ENCODE results near the gene PLCB1.

- TF ChIP-seq STAT1 (IDR thresholded peaks at IDR 0.05; ENCODE audit: unreplicated experiment) (no peak), CTCF (conservative IDR thresholded peaks at IDR 0.05; ENCODE audit: low read depth in 2 of 2) (no peak), EZH2 (IDR thresholded peaks at IDR 0.05; ENCODE audit: low read depth, unreplicated experiment) (no peak), POLR2AphosphoS5 (IDR thresholded peaks at IDR 0.05; ENCODE audit: low read depth) (no peak), ZNF114 (CRISPR knock-in tag; IDR thresholded peaks at IDR 0.05) (no peak), CREB1 (CRISPR knock-in tag; IDR thresholded peaks at IDR 0.05; ENCODE audit: low read depth) (no peak)
Measured at GRCh38 chr20:8504030-8504429, 372.0 kb downstream of the PLCB1 start.
